Activated CD4-positive, CD25-positive, alpha-beta regulatory T cell treated with anti-CD3 and anti-CD28 coated beads, Interleukin-2, amount 50 U/mL, for 72 hours (primary cell): ENCODE measurements around the gene CORO2B.

Source experiments
- DNase-seq: peaks from one replicate; pipeline ENCODE4 v3.0.0; 2021

Gene CORO2B

DNA sequence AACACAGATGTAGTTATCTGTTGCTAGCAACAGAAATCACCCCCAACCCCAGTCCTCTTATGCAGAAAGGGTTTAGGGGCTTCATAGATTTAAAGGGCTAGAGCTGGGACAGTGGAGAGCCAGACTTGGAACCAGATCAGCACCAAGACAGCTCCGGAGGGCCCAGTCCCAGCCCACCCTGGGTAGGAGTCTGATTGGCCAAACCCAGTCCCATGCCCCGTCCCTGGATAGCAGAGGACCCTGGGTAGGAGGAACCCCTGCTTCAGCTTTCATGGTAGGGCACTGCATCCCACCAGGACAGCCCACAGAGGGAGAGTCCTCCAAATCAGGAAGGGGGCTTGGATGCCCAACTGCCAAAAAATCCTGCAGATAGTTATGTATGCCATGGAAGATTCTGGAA lies 103.0 kb downstream of the CORO2B start:
- no peak for DNase-seq

DNA sequence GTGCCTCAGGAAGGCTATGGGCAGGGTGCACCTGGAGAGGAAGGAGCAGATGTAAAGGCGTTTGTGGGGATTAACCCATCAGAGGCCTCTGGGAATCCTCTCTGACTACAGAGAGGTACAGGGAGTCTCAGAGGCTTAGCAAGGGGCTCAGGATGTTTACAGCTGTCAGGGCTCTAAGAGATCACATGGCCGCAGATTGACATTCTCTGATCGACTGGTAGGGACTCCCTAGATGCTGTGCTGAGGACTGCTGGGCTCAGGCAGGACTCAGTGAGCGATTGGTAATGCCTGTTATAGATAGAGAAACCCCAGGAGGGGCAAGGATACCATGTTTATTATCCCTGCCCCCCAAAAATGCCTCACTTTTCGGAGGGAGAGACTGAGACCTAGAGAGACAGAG lies 103.5 kb downstream of the CORO2B start:
- no peak for DNase-seq

DNA sequence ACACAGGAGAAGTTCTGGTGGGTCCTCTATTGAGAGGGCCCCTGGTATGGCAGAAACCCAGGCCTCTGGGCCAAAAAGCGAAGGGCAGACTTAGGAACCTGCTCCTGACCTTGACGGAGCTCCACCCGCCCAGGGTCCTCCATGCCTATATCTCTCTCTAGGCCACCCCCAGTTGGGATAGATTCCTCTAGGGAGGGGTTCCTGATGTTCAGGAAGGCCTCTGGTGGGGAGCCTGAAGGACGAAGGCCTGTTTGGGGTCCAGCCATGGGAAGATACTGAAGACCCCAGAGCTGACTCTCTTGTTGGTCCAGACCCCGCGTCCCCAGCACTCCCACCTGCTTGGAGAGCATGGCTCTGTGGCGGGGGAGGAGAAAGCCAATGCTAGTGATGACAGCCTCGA lies 104.2 kb downstream of the CORO2B start:
- DNase-seq = no peak

DNA sequence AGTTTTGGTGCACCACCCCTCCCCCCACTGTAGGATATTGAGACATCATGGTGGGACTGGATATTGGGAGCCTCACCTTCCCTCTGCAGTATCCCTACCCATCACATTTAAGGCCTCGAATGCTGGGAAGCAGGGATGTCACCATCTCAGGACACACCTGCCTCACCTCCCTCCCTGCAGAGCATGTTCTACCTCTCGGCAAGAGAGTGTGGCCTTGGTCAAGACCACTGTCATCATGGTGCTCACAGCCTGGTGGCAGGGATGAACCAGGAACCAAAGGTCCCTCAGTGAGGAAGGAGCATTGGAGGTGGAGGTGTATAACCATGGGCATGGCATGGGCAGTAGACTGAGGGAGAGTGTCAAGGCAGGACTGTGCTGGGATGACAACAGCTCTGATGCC lies 104.8 kb downstream of the CORO2B start:
- no peak for DNase-seq

DNA sequence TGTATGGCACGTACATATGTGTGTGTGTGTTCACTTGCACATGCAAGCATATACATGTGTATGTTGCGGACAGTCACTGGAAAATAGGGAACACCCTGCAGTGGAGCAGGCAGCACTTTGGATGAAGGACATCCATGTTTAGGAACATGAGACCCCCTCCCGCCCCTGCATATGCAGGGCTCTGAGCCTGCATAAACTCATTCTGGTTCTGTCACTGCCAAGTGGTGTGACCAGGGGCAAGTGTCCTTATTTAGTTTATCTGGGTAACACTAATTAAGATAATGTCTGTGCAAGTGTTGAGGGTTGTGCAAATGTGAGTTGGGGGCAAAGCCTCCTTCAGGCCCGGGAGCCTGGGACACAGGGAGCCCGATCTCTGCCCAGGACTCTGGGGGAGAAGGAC lies 105.7 kb downstream of the CORO2B start:
- DNase-seq = no peak

DNA sequence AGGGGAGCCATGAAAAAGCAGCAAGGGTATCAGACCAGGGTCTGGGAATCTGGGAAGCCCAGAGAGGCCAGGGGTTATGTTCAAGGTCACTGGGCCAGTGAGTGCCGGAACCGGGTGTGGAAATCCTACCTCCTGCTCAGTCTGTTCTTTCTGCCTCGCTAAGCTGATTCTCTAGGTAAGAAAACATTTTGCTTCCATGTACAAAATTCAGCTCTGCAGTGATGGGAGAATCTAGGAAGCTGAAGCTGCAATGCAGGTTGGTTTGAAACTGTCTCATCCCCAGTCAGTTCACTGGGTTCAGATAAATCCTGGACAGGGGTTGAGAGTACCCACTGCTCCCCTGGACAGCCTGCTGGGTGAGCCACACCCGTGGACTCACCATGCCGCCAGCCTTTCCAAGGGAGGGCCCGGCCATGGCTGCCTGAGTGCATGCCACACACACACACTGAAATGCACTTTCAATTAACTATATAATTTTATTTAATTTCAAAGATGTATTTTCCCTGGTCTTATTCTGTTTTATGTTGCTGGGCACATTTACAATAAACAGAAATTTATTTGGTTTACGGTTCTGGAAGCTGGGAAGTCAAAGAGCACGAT lies 108.4 kb downstream of the CORO2B start:
- DNase-seq = no peak

DNA sequence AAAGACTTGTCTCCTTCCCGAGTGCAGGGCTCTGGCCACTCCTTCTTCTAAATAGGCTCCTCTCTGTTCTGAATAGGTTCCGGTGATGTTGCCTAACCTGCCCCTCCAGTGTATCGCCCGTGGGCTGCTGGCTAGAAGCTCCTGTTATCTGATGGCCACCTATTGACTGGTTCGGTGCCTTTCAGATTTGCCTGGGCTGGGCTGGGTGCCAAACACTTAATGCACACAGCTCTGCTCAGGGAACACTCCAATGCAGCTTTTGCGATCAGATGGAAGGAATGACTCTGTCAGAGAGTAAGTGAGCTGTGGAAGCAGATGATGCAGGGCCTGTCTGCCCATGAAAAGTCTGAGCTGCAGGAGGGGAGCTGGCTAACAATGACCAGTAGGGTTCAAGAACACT lies 112.9 kb downstream of the CORO2B start:
- no peak for DNase-seq

DNA sequence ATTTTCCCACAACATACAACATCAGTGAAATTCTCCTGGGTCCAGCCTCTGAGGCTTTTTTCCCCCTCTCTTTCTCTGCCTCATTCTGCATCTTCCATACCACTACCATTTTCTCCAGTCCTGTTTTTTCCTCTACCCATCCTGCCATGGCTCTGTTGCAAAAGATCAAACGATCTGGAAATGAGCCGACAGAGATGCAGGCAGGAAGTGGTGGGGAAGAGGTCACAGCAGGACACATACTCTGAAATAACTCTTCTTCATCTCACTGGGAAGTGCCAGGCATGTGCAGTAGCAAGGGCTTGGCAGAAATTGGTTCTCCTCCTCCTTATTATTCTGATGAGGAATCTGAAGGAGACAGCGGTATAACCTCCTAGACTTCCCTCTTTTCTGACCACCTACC lies 114.3 kb downstream of the CORO2B start:
- DNase-seq = no peak

DNA sequence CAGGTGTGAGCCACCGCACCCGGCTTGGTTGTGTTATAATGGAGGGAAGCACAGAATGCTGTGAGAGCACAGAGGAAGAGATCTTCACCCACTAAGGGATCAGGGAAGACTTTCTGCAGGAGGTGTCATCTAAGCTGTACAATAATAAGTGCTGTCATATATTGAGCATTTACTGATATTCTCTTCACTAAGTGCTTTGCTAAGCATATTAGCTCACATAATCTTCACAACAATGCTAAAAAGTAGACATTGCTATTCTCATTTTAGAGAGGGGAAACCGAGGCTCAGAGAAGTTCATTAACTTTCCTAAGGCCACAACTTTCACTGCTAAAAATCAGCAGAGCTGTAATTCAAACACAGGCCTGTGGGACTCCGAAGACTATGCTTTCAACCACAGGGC lies 115.3 kb downstream of the CORO2B start:
- no peak for DNase-seq

DNA sequence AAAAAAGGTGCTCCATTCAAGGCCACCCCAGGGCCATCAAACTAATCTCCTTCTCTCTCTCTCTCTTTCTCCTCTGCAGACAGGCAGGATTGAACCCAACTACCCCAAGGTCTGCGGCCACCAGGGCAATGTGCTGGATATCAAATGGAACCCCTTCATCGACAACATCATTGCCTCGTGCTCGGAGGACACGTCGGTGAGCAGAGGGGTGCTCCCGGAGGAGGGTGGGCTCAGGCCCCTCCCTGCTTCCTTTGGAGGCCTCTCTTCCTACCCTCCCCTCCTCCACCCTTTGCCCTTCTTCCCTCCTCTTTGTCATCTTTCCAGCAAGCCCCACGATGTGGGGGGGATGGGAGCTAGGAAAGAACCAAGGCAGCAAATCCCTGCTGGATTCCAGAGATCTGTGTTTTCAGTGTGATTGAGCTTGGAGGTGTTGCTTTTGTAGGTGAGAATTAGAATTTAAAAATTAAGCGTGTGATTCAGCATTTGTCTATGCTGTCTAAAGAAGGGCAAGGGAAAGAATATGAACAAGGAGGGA lies 116.3 kb downstream of the CORO2B start:
- no peak for DNase-seq

DNA sequence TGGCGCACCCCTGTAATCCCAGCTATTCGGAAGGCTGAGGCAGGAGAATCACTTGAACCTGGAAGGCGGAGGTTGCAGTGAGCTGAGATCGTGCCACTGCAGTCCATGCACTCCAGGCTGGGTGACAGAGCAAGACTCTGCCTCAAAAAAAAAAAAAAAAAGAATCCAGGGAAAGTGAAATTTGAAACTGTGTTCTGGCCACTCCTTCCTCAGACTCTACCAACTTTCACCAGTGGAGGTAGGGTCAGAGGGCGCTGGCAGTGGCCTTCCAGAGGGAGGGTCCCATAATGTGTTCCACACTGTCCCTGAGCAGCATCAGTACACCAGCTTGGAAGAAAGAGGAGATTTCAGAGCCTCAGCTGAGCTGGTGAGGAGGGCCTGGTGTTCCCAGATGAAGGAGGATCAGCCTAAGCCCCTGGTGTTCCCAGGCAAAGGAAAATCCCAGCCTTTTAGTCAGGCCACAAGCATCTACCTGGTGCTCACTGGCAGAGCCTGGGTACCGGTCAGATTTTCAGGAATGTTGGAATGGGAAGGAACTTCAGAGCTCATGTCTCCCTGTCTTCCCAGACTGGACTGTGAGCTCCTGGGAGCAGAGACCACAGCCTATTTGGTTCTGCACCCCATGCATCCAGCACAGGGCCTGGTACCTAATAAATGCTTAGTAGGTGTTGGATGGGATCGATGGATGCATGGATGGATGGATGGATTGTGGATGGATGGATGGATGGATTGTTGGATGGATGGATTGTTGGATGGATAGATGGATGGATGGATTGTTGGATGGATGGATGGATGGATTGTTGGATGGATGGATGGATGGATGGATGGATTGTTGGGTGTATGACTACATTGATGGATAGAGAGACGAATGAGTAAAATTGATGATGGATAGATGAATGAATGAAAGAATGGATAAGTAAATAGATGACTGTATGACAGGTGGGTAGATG lies 117.9 kb downstream of the CORO2B start:
- DNase-seq = no peak

DNA sequence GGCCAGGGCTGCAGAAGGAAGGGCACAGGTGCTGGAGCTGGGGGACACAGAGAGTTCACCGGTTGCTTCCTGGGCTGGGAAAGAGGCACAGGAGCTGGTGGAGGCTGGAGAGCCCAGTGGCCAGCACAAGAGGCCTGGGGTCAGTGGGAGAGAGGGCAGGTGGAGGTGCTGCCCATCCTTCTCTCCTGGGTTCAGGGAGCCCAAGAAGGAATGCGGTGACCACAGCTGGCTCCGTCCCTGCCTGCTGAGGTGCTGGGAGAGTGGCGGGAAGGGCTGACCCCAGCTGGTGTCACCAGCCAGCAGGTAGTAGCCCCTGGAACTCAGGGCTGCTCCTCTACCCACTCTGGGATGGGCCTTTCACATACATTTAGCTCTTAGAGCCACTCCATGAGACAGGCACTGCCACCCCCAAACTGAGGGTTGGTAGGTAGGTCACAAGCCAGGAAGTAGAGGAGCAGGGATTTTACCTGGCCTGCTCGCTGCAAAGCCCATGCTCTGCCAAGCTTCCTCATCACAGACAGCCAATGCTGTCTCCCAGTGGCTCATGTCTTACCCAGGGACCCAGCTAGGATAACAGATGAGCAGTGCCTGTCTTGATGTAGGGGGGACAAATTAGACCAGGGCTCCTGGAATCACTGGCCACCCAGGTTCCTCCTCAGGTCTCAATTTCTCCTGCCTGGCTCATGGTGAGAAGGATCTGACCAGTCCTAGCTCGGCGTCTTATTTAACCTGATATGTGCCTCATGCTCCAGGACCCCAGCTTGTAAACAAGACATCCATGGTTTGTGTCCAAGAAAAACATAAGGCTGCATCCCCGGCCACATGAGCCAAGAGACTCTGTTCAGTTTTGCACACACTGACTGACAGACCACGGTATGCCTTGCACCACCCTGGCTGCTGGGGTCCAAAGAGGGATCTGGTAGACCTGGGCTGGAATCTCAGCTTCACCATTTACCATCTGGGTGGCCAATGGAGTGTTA lies 119.2 kb downstream of the CORO2B start:
- DNase-seq = no peak

DNA sequence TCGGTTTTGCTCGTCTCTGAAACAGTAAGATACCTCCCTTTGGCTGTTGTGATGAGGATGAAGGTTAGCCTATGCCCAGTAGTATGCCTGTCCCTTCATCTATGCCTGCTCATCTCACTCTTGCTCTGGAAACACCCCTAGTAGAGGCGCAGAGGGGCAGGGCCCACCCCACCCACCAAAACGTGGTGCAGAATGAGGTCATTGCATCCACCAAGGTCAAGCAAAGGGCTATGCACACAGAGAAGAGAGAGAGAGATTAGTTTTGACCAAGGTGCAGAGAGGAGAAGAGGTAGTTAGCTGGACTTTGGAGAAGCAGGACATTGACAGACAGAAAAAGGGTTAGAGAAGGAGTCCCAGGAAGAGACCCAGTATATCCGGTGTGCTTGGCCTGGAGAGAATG lies 119.9 kb downstream of the CORO2B start:
- no peak for DNase-seq

DNA sequence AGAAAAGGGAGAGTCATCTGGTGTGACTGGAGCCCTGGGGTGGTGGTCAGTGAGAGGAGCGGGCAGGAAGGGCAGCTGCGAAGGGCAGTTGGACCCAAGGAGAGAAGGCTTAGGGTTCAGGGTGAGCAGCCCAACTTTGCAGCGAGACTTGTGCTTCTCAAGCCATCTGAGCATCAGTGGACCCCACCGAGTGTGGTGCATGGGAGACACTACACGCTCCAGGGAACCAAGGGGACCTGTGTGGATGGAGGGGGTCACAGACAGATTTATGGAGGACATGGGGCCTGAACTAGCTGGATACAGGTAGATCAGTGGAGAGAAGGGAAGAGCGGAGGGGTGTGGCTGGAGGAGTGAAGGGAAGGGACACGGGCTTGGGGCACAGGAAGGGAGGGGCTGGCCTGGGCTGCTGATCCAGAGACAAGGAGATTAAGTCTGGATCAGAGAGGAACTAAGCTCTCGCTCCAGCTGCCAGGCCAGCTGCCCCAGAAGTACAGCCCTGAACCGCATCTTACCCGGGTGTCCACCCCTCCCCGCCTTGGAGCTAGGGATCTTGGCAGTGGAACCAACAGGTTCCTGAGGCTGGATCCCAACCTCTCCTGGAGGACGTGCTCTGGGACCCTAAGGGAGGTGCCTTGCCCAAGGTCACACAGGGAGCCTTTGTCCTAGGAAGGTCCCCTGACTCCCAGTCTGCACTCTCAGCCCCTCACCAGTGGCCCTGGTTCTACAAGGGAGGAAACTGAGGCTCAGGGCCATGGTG lies 120.5 kb downstream of the CORO2B start:
- no peak for DNase-seq

DNA sequence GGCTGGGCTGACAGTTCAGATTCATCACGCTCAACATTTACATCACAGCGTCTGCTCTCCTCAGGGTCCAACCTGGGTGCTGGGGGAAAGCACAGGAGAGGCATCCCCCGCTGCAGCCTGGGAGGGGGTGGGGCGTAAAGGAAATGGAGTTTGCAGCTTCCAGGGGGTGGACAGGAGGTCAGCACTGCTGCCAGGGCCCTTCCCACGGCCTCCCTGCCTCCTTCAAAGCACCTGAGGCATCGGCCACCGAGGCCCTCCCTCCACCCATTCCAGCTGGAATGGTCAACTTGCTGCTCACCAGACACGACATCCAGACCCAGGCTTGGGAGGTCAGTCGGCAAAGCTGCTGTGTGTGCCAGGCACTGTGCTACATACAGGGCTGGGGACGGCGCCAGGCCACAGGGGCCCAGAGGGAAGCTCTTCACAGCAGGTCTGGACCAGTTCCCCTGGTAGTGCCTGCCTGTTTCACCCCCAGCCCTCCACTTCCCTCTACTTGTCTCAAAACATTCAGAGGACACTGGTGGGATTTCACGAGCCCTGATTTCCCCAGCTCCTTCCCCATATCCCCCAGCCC lies 121.2 kb downstream of the CORO2B start:
- no peak for DNase-seq

DNA sequence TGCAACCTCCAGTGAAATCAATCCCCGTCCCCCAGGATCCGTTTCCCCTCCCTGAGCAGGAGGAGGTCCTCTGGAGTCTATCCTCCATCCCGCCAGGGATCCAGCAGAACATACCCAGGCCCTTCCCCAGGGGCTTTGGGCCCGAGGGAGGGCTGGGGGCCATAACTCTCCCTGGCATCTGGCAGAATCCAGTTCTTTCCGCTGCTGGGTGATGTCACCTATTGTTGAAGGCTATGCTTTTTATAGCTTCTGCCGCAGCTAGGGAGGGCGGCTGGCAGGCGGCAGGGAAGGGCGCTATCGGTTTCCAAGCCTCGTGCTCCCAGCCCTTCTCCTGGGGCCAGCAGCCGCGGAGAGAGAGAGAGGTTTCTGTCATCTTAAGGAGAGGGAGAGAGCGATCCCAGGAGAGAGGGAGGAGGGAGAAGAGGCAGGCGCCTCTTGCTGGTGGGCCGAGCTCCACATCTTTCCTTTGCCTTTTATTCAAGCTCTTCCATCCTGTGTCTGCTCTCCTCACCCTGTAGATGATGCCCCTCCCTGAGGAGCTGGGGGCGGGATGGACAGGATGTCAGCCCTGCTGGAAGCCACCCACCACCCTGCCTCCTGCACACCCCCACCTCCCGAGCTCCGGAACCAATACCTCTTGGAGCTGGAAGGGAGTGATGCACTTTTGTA lies 121.8 kb downstream of the CORO2B start:
- no peak for DNase-seq

DNA sequence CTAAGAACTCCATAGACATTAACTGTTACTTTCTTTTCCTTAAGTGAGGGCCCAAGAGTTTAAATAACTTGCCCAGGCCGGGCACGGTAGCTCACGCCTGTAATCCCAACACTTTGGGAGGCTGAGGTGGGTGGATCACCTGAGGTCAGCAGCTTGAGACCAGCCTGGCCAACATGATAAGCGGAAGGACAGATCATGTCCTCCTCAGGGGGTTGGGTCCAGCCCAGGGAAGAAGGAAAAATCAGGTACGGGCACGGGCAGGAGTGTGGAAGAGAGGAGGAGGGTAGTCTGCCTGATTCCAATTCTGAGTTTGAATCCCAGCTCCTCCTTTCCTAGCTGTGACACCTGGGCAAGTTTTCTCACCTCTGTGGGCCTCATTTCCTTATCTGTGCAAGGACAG lies 123.1 kb downstream of the CORO2B start:
- no peak for DNase-seq

DNA sequence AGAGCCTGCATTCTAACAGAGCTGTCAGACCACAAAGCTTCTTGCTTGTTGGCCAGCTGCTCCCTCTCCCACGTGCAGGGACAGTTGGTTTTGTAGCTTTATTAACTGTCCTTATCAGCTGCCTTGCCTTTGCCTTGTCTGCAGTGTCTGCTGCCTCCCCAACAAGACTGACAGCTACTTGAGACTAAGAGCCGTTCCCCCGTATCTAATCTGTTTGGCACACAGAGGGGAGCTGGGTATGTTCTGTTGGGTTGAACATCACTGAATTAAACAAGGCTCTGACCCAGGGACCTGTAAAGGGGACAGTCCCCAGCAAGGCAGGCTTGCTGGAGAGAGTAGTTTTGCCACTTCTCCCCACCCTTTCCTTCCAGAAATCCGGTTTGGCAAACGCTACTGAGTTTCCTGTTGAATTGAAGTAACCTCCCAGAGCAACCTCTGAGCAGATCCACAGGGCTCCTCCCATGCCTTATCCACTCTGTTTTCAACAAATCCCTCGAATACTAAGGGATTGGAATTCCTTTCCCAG lies 125.8 kb downstream of the CORO2B start:
- DNase-seq = no peak

DNA sequence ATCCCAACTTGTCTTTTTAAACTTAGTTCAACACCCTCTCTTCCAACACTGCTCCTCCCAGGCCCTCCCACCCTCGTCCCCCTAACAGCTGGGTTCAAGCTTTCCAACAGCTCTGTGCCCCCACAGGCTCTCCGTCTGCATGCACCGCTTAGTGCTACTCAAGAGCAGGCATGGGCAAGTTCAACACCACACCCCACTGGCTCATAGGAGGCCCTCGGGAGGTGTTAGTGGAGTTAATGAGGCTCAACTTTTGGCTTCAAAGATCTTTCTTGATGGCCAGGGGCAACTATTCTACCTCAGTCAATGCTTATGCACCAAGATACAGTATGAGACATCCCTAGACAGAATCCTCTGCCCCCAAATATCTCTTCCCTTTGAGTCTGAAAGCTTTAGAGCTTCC lies 127.5 kb downstream of the CORO2B start:
- no peak for DNase-seq

DNA sequence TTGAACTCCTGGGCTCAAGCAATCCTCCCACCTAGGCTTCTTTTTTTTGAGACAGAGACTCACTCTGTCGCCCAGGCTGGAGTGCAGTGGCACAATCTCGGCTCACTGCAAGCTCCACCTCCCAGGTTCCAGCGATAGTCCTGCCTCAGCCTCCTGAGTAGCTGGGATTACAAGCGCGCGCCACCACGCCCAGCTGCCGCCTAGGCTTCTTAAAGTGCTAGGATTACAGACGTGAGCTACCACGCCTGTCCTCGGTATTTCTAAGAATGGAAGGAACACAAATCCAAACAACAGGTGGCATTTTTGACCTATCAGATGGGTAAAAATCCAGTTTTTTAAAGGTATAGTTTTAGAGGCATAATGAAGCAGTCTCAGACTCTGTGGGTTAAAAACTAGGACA lies 128.1 kb downstream of the CORO2B start:
- DNase-seq = no peak

DNA sequence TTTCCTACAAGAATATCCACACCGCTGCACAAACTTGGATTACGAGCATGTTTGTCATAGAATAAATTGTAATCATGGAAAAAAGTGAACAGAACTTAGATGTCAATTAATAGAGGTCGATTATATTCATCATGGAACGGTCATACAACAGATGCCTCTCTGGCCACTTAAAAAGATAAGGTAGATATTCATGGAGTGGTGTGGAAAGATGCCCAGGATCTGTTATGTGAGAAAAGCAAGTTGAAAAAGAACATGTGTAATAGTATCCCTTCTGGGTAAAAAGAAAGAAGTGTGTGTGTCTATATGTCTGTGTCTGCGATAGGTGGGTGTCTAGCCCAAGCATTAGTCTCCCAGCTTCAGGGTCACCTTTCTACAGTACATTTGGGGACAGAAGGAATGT lies 128.6 kb downstream of the CORO2B start:
- no peak for DNase-seq
